ENCODE data around the gene C11orf68. TPM values are rescaled to one million over a fixed set of nuclear protein-coding genes. Genes with fewer than 3 reads are reported as not detected.
A peak's percentile ranks its signal among the peaks of the same experiment; 100 is the strongest.

Gene C11orf68
- total and polyA plus RNA-seq, 9 of the 15 experiments (the other 6 are each of a cell fraction or from before 2014, with no cell fraction given), result 3.6 to 35.9 (median 12.8) TPM

DNA sequence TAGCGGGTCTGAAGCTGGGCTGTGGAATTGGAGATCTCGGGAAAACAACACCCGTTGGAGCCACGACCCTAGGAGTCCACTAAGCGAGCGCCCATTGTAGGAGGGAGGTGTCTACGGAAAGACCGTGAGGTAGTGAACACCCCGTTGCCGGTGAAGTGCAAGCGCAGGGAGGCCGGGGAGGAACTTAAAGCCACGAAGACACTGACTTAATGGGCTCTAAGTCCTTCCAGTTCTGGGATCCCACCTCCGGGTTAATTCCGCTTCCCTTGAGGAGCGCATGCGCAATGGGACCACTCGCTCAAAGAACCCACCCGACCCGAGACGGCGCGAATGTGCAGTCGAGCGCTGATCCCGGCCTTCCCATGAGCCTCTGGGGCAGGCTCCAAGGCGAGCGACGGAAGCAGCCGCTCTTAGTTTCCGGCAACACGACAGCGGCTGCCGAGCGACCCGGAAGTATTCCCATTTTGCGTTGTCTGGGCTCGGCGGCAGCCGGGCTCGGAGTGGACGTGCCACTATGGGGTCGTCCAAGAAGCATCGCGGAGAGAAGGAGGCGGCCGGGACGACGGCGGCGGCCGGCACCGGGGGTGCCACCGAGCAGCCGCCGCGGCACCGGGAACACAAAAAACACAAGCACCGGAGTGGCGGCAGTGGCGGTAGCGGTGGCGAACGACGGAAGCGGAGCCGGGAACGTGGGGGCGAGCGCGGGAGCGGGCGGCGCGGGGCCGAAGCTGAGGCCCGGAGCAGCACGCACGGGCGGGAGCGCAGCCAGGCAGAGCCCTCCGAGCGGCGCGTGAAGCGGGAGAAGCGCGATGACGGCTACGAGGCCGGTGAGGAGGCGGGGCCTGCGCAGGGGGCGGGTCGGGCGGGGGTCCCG lies 42.6 kb upstream of the C11orf68 start, which contains the start of gene SART1 (continued):
- TF ChIP-seq, protein P1, sequence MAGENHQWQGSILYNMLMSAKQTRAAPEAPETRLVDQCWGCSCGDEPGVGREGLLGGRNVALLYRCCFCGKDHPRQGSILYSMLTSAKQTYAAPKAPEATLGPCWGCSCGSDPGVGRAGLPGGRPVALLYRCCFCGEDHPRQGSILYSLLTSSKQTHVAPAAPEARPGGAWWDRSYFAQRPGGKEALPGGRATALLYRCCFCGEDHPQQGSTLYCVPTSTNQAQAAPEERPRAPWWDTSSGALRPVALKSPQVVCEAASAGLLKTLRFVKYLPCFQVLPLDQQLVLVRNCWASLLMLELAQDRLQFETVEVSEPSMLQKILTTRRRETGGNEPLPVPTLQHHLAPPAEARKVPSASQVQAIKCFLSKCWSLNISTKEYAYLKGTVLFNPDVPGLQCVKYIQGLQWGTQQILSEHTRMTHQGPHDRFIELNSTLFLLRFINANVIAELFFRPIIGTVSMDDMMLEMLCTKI (IDR thresholded peaks at IDR 0.05; ENCODE audit: partially characterized antibody), result no peak
- TF ChIP-seq, protein P2, sequence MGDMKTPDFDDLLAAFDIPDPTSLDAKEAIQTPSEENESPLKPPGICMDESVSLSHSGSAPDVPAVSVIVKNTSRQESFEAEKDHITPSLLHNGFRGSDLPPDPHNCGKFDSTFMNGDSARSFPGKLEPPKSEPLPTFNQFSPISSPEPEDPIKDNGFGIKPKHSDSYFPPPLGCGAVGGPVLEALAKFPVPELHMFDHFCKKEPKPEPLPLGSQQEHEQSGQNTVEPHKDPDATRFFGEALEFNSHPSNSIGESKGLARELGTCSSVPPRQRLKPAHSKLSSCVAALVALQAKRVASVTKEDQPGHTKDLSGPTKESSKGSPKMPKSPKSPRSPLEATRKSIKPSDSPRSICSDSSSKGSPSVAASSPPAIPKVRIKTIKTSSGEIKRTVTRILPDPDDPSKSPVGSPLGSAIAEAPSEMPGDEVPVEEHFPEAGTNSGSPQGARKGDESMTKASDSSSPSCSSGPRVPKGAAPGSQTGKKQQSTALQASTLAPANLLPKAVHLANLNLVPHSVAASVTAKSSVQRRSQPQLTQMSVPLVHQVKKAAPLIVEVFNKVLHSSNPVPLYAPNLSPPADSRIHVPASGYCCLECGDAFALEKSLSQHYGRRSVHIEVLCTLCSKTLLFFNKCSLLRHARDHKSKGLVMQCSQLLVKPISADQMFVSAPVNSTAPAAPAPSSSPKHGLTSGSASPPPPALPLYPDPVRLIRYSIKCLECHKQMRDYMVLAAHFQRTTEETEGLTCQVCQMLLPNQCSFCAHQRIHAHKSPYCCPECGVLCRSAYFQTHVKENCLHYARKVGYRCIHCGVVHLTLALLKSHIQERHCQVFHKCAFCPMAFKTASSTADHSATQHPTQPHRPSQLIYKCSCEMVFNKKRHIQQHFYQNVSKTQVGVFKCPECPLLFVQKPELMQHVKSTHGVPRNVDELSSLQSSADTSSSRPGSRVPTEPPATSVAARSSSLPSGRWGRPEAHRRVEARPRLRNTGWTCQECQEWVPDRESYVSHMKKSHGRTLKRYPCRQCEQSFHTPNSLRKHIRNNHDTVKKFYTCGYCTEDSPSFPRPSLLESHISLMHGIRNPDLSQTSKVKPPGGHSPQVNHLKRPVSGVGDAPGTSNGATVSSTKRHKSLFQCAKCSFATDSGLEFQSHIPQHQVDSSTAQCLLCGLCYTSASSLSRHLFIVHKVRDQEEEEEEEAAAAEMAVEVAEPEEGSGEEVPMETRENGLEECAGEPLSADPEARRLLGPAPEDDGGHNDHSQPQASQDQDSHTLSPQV (IDR thresholded peaks at IDR 0.05), result no peak
- TF ChIP-seq ASH1L (IDR thresholded peaks at IDR 0.05; ENCODE audit: borderline replicate concordance, low read depth, partially characterized antibody) (no peak), TRIM24 (IDR thresholded peaks at IDR 0.05) (0 out of 4 replicates have a peak, but pooled peaks of 1 of the 2 experiments have one; percentile 23), SMAD4 (CRISPR knock-in tag; conservative IDR thresholded peaks at IDR 0.05) (peak; percentile 81), ZNF717 (CRISPR knock-in tag; IDR thresholded peaks at IDR 0.05) (no peak), FIP1L1 (IDR thresholded peaks at IDR 0.05; ENCODE audit: low read depth, low read length, poor library complexity, severe bottlenecking) (peak; percentile 96), ZEB2 (IDR thresholded peaks at IDR 0.05) (no peak), KDM2B (CRISPR knock-in tag; IDR thresholded peaks at IDR 0.05) (0 out of 2 replicates have a peak, but pooled peaks have one; percentile 34)
- TF ChIP-seq, protein P3, sequence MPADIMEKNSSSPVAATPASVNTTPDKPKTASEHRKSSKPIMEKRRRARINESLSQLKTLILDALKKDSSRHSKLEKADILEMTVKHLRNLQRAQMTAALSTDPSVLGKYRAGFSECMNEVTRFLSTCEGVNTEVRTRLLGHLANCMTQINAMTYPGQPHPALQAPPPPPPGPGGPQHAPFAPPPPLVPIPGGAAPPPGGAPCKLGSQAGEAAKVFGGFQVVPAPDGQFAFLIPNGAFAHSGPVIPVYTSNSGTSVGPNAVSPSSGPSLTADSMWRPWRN (IDR thresholded peaks at IDR 0.05; ENCODE audit: low read depth), result no peak
- TF ChIP-seq, protein P4, sequence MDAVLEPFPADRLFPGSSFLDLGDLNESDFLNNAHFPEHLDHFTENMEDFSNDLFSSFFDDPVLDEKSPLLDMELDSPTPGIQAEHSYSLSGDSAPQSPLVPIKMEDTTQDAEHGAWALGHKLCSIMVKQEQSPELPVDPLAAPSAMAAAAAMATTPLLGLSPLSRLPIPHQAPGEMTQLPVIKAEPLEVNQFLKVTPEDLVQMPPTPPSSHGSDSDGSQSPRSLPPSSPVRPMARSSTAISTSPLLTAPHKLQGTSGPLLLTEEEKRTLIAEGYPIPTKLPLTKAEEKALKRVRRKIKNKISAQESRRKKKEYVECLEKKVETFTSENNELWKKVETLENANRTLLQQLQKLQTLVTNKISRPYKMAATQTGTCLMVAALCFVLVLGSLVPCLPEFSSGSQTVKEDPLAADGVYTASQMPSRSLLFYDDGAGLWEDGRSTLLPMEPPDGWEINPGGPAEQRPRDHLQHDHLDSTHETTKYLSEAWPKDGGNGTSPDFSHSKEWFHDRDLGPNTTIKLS (IDR thresholded peaks at IDR 0.05; ENCODE audit: borderline replicate concordance, low read depth), result peak; percentile 92
- TF ChIP-seq, protein P5, sequence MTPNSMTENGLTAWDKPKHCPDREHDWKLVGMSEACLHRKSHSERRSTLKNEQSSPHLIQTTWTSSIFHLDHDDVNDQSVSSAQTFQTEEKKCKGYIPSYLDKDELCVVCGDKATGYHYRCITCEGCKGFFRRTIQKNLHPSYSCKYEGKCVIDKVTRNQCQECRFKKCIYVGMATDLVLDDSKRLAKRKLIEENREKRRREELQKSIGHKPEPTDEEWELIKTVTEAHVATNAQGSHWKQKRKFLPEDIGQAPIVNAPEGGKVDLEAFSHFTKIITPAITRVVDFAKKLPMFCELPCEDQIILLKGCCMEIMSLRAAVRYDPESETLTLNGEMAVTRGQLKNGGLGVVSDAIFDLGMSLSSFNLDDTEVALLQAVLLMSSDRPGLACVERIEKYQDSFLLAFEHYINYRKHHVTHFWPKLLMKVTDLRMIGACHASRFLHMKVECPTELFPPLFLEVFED (CRISPR knock-in tag; conservative IDR thresholded peaks at IDR 0.05), result 0 out of 2 replicates have a peak, but pooled peaks have one; percentile 44
